Small intestine (tissue), 7 donors: ENCODE data around the gene ZNF649. TPM values are rescaled to one million over a fixed set of nuclear protein-coding genes. Genes with fewer than 3 reads are reported as not detected.
"Not testable (repeated sequence)": the region's sequence is repeated elsewhere in the genome, so short reads cannot be mapped to it uniquely, and the experiment has no call there.

ENCODE experiments used
- DNase-seq, 2 donors: peaks; one replicate each; pipeline versions ENCODE4 v3.0.0 to v3.0.0-alpha.2; 2013
- FAIRE-seq: peaks from 2 replicates; lab custom pipeline; 2012; peaks lifted over from hg19 to GRCh38; lab: Jason Lieb, UNC
- H3K27ac ChIP-seq, 3 donors: one replicate each; pipeline ENCODE4 v1.5.1; 2013; ENCODE audit warnings: low read length in 2 of 3, mild to moderate bottlenecking in 2 of 3, control low read depth in 1 of 3, inconsistent platforms in 1 of 3, low read depth in 1 of 3, moderate library complexity in 1 of 3
- H3K27me3 ChIP-seq, 3 donors: one replicate each; pipeline ENCODE4 v1.6.1; 2013; ENCODE audit warnings: low read length in 3 of 3, inconsistent platforms in 1 of 3; ENCODE audit not compliant: control insufficient read depth in 3 of 3, insufficient read depth in 3 of 3
- H3K36me3 ChIP-seq, 3 donors: one replicate each; pipeline ENCODE4 v1.6.1; 2013; ENCODE audit warnings: low read length in 3 of 3, inconsistent platforms in 1 of 3, low read depth in 1 of 3, mild to moderate bottlenecking in 1 of 3, moderate library complexity in 1 of 3; ENCODE audit not compliant: control insufficient read depth in 3 of 3, insufficient read depth in 2 of 3
- H3K4me1 ChIP-seq, 3 donors: one replicate each; pipeline ENCODE4 v1.6.1; 2013; ENCODE audit warnings: low read length in 2 of 3, inconsistent platforms in 1 of 3, low read depth in 1 of 3, mild to moderate bottlenecking in 1 of 3, moderate library complexity in 1 of 3; ENCODE audit not compliant: control insufficient read depth in 3 of 3, insufficient read depth in 2 of 3
- H3K4me3 ChIP-seq, 3 donors: one replicate each; pipeline ENCODE4 v1.5.1; 2013; ENCODE audit warnings: low read length in 3 of 3, control low read depth in 1 of 3, inconsistent platforms in 1 of 3, low read depth in 1 of 3, mild to moderate bottlenecking in 1 of 3, moderate library complexity in 1 of 3
- H3K9me3 ChIP-seq, 2 donors: one replicate each; pipeline ENCODE4 v1.6.1; 2013; ENCODE audit warnings: low read depth in 1 of 2, low read length in 1 of 2; ENCODE audit not compliant: control insufficient read depth in 2 of 2, insufficient read depth in 1 of 2
- WGBS, 3 donors: extraction: QIAGEN DNeasy Blood & Tissue Kit; methylation state at CpG; one replicate each; pipeline ENCODE4 v1.1.7; 2013; 5-methylcytosine and 5-hydroxymethylcytosine counted together
- polyA plus RNA-seq, 4 donors: library from polyadenylated mRNA; stranded (reverse) in 3 of 4; unstranded in 1 of 4; fragments of 200-250 nt in 3 of 4; fragments of 120-200 nt in 1 of 4; gene quantifications; one replicate each; pipeline versions ENCODE4 v1.2.1 to v1.2.3, GENCODE V29; 2013
- donor health status: healthy with polysubstance abuse.
- donor health status: control.
- donor health status: control.
- donor health status: Bipolar disorder and iron deficiency.
- donor health status: healthy.

Gene ZNF649
- polyA plus RNA-seq, 4 donors: 2.5 to 14.4 (median 4.5) TPM

GRCh38 chr19:51926784-51927741 lies 22.2 kb upstream of the ZNF649 start, which contains the start of gene ZNF613:
Gene ZNF613 (plus strand): TSS chr19:51927472. CDS start chr19:51936221, 8,749 bp downstream.
- 0 to 1% (median 0%) methylated on average over 52 of the region's 52 CpGs for WGBS, 3 donors
- Histone ChIP-seq H3K27ac (peak within 1 kb of the TSS; percentile 62 to 97 (median 94)), H3K4me1 (no peaks in the 10 kb centered on the region), H3K4me3 (peak within 1 kb of the TSS; percentile 81 to 93 (median 83)), H3K27me3 (no peaks in the 10 kb centered on the region), H3K9me3 (peaks cover 7 to 24% of the 10 kb centered on the region in 2 donors), H3K36me3 (peaks cover 7 to 11% (median 10%) of the 10 kb centered on the region in 3 donors)
- FAIRE-seq (no peak), DNase-seq (peak; percentile 95 to 98)

- no peaks in the 10 kb centered on the region for H3K27me3 ChIP-seq
- WGBS, 3 donors: 18 to 30% (median 28%) methylated on average over 11 of the region's 11 CpGs
- H3K9me3 ChIP-seq: peaks cover 9 to 25% of the 10 kb centered on the region in 2 donors
- no peak for FAIRE-seq
- H3K4me1 ChIP-seq: no peaks in the 10 kb centered on the region
- peak overlapping the region; percentile 81 to 93 (median 83) for H3K4me3 ChIP-seq
- peak overlapping the region; percentile 62 to 97 (median 94) for H3K27ac ChIP-seq
- DNase-seq: no peak
- peaks cover 2 to 5% (median 4%) of the 10 kb centered on the region in 3 donors for H3K36me3 ChIP-seq
Measured at GRCh38 chr19:51926426-51926783, 21.6 kb upstream of the ZNF649 start.

- DNase-seq: no peak
- FAIRE-seq: no peak
- Histone ChIP-seq H3K27ac (no peak overlapping the region), H3K36me3 (no peaks in the 10 kb centered on the region), H3K9me3 (peaks cover 9 to 52% of the 10 kb centered on the region in 2 donors), H3K4me1 (no peaks in the 10 kb centered on the region), H3K27me3 (no peaks in the 10 kb centered on the region), H3K4me3 (no peak overlapping the region)
- WGBS, 3 donors: 90 to 95% (median 93%) methylated on average over 8 of the region's 8 CpGs
Measured at GRCh38 chr19:51921949-51922348, 17.1 kb upstream of the ZNF649 start.

GRCh38 chr19:51919606-51920005 lies 14.8 kb upstream of the ZNF649 start:
- H3K27me3 ChIP-seq: no peaks in the 10 kb centered on the region
- H3K4me3 ChIP-seq: no peak overlapping the region
- DNase-seq: no peak
- no peaks in the 10 kb centered on the region for H3K4me1 ChIP-seq
- H3K36me3 ChIP-seq: no peaks in the 10 kb centered on the region
- 82 to 92% (median 83%) methylated on average over 3 of the region's 3 CpGs for WGBS, 3 donors
- H3K9me3 ChIP-seq: peaks cover 11 to 59% of the 10 kb centered on the region in 2 donors
- H3K27ac ChIP-seq: no peak overlapping the region
- no peak for FAIRE-seq

- 88 to 95% (median 92%) methylated on average over 1 of the region's 1 CpG for WGBS, 3 donors
- H3K4me3 ChIP-seq: no peak overlapping the region
Measured at GRCh38 chr19:51916167-51916566, 11.3 kb upstream of the ZNF649 start.

GRCh38 chr19:51915324-51915867 lies 10.6 kb upstream of the ZNF649 start:
- DNase-seq (no peak), FAIRE-seq (no peak)
- H3K4me3 ChIP-seq: no peak overlapping the region
- H3K36me3 ChIP-seq: no peaks in the 10 kb centered on the region
- no peaks in the 10 kb centered on the region for H3K27me3 ChIP-seq
- no peaks in the 10 kb centered on the region for H3K4me1 ChIP-seq
- 66 to 80% (median 72%) methylated on average over 5 of the region's 5 CpGs for WGBS, 3 donors
- H3K27ac ChIP-seq: no peak overlapping the region
- H3K9me3 ChIP-seq: peaks cover 2 to 46% of the 10 kb centered on the region in 2 donors

More at GRCh38 chr19:51916167-51916566, 11.3 kb upstream of the ZNF649 start:
- no peak for DNase-seq
- Histone ChIP-seq H3K27ac (no peak overlapping the region), H3K36me3 (no peaks in the 10 kb centered on the region), H3K27me3 (no peaks in the 10 kb centered on the region), H3K9me3 (peaks cover 2 to 51% of the 10 kb centered on the region in 2 donors), H3K4me1 (no peaks in the 10 kb centered on the region)
- no peak for FAIRE-seq

GRCh38 chr19:51907981-51908380 lies 3.2 kb upstream of the ZNF649 start:
- H3K9me3 ChIP-seq: peaks cover 0 to 24% of the 10 kb centered on the region in 2 donors
- H3K4me3 ChIP-seq, H3K36me3 ChIP-seq, H3K4me1 ChIP-seq, H3K27ac ChIP-seq, DNase-seq, FAIRE-seq, H3K27me3 ChIP-seq: not testable (repeated sequence)
- 36 to 54% (median 40%) methylated on average over 5 of the region's 5 CpGs for WGBS, 3 donors

- WGBS, 3 donors: 45 to 58% (median 57%) methylated on average over 9 of the region's 9 CpGs
- DNase-seq, H3K4me1 ChIP-seq, H3K27me3 ChIP-seq, H3K36me3 ChIP-seq, H3K27ac ChIP-seq, H3K4me3 ChIP-seq, FAIRE-seq: not testable (repeated sequence)
- H3K9me3 ChIP-seq: peaks cover 2 to 35% of the 10 kb centered on the region in 2 donors
Measured at GRCh38 chr19:51906108-51906507, 1.3 kb upstream of the ZNF649 start.
